HepG2 (cell line): ENCODE results near the gene GDPGP1. TPM values are rescaled to one million over a fixed set of nuclear protein-coding genes. Genes with fewer than 3 reads are reported as not detected.

Experiments
- ATAC-seq: fragments of 200-7000 bp; cut with Tn5 transposase; 3 replicates; pipeline ENCODE4 v1.9.1; 2020; ENCODE audit warnings: mild to moderate bottlenecking, moderate library complexity
- BruUV-seq: library from RNA; stranded (reverse); fragments of 400-500 nt; replicated peaks from 2 replicates; lab custom pipeline; 2021; lab: Mats Ljungman, UMichigan
- CTCF ChIA-PET: fragments of 300-600 bp; formaldehyde crosslinking; extraction: SDS; loops from one replicate; lab custom pipeline; 2021; ENCODE audit warnings: low total read pairs, inconsistent platforms, low intra/inter-chr PET ratio; lab: Yijun Ruan, JAX
- POLR2A ChIA-PET: fragments of 350-600 bp; sonication (Branson Sonifier 250); formaldehyde crosslinking; loops from one replicate; lab custom pipeline; 2020; ENCODE audit warnings: antibody characterized with exemption, inconsistent platforms; lab: Yijun Ruan, JAX
- DNase-seq: peaks from one replicate; pipeline ENCODE4 v3.0.0-alpha.2; 2015; ENCODE audit warnings: low spot score
- FAIRE-seq: peaks from 3 replicates; lab custom pipeline; 2011; peaks lifted over from hg19 to GRCh38; lab: Jason Lieb, UNC
- H2AFZ ChIP-seq: one replicate; pipeline ENCODE4 v1.6.1; 2011; ENCODE audit warnings: low read length, inconsistent platforms
- H3K27ac ChIP-seq: fragments of 300-600 bp; 3 replicates; pipeline ENCODE4 v1.8.0; 2011; ENCODE audit warnings: mixed run types, mild to moderate bottlenecking, mixed read lengths, low read length, inconsistent platforms; ENCODE audit not compliant: insufficient read depth; ENCODE audit errors: extremely low read length
- H3K27me3 ChIP-seq, 2 experiments: fragments of 200-600 bp in 1 of 2; 2 replicates in 1 of 2; 3 replicates in 1 of 2; pipeline versions ENCODE4 v1.6.0 to v1.8.0; 2011; ENCODE audit warnings: low read length in 2 of 2, mild to moderate bottlenecking in 2 of 2, moderate library complexity in 2 of 2, inconsistent platforms in 1 of 2; ENCODE audit not compliant: insufficient read depth in 2 of 2, control insufficient read depth in 1 of 2
- H3K36me3 ChIP-seq, 2 experiments: fragments of 200-600 bp in 1 of 2; replicated peaks in 1 of 2; 2 replicates in 1 of 2; 3 replicates in 1 of 2; pipeline versions ENCODE4 v1.5.1 to v1.8.0; 2011; ENCODE audit warnings: low read length in 2 of 2, inconsistent platforms in 1 of 2; ENCODE audit not compliant: insufficient read depth in 2 of 2, control insufficient read depth in 1 of 2
- H3K4me1 ChIP-seq: 2 replicates; pipeline ENCODE4 v1.5.1; 2012; ENCODE audit warnings: low read length, inconsistent platforms; ENCODE audit not compliant: insufficient read depth
- H3K4me2 ChIP-seq: 2 replicates; pipeline ENCODE4 v1.6.0; 2011; ENCODE audit warnings: low read depth, low read length, inconsistent platforms
- H3K4me3 ChIP-seq, 3 experiments: fragments of 200-600 bp in 1 of 3; sonication (generic), shearing (Covaris generic) in 1 of 3; replicated peaks in 1 of 3; 2 replicates each; pipeline ENCODE4 v1.5.1; 2011 to 2016; ENCODE audit warnings: low read length in 3 of 3, inconsistent platforms in 2 of 3, low read depth in 2 of 3, mild to moderate bottlenecking in 2 of 3, control low read depth in 1 of 3, mixed read lengths in 1 of 3; ENCODE audit not compliant: insufficient read depth in 1 of 3
- H3K79me2 ChIP-seq: one replicate; pipeline ENCODE4 v1.6.1; 2011; ENCODE audit warnings: low read length, inconsistent platforms; ENCODE audit not compliant: insufficient read depth
- H3K9ac ChIP-seq: 2 replicates; pipeline ENCODE4 v1.6.0; 2011; ENCODE audit warnings: mild to moderate bottlenecking, low read depth, low read length, inconsistent platforms; ENCODE audit not compliant: insufficient read depth
- H3K9me3 ChIP-seq: 2 replicates; pipeline ENCODE4 v1.5.1; 2012; ENCODE audit warnings: mild to moderate bottlenecking, low read length
- H4K20me1 ChIP-seq: 2 replicates; pipeline ENCODE4 v1.6.0; 2011; ENCODE audit warnings: inconsistent platforms, mild to moderate bottlenecking, low read length, moderate library complexity; ENCODE audit not compliant: insufficient read depth
- HNF4G ChIP-seq, 2 experiments: sonication (generic) in 1 of 2; formaldehyde crosslinking in 1 of 2; IDR thresholded peaks; 2 replicates each; pipeline versions ENCODE4 v1.4.0 to v1.6.1; 2011 to 2020; ENCODE audit warnings: borderline replicate concordance in 2 of 2, low read depth in 2 of 2, mild to moderate bottlenecking in 2 of 2, low read length in 1 of 2, missing genetic modification reagents in 1 of 2, moderate library complexity in 1 of 2
- KLF13 ChIP-seq: sonication (generic); formaldehyde crosslinking; IDR thresholded peaks from 2 replicates; pipeline ENCODE4 v1.4.0; 2020; ENCODE audit warnings: mild to moderate bottlenecking, missing genetic modification reagents
- MED13 ChIP-seq: sonication (generic); formaldehyde crosslinking; IDR thresholded peaks from 2 replicates; pipeline ENCODE4 v1.5.0; 2020; ENCODE audit warnings: missing genetic modification reagents
- MIER3 ChIP-seq: IDR thresholded peaks from 2 replicates; pipeline ENCODE4 v1.6.1; 2016; ENCODE audit warnings: missing compliant biosample characterization, borderline replicate concordance
- MXD4 ChIP-seq: IDR thresholded peaks from 2 replicates; pipeline ENCODE4 v1.6.1; 2016; ENCODE audit warnings: mild to moderate bottlenecking, missing biosample characterization, missing genetic modification reagents
- NFYC ChIP-seq: IDR thresholded peaks from 2 replicates; pipeline ENCODE4 v1.6.1; 2016; ENCODE audit warnings: missing genetic modification reagents, missing compliant biosample characterization
- RAD21 ChIP-seq: fragments of 450-650 bp; formaldehyde crosslinking; IDR thresholded peaks from 2 replicates; pipeline ENCODE4 v1.5.0; 2020; ENCODE audit warnings: mild to moderate bottlenecking
- SALL1 ChIP-seq: sonication (generic); formaldehyde crosslinking; IDR thresholded peaks from 2 replicates; pipeline ENCODE4 v1.8.0; 2022; ENCODE audit warnings: mild to moderate bottlenecking, missing genetic modification reagents
- SOX13 ChIP-seq, 3 experiments: fragments of 450-650 bp in 1 of 3; sonication (generic) in 1 of 3; formaldehyde crosslinking in 1 of 3; IDR thresholded peaks in 2 of 3; conservative IDR thresholded peaks in 1 of 3; 2 replicates each; pipeline versions ENCODE4 v1.5.0 to v1.6.1; 2016 to 2020; ENCODE audit warnings: antibody characterized with exemption in 1 of 3, mild to moderate bottlenecking in 1 of 3, missing compliant biosample characterization in 1 of 3, missing genetic modification reagents in 1 of 3, moderate library complexity in 1 of 3
- SRY ChIP-seq: sonication (generic); formaldehyde crosslinking; IDR thresholded peaks from 2 replicates; pipeline ENCODE4 v1.8.0; 2022; ENCODE audit warnings: mild to moderate bottlenecking, missing genetic modification reagents
- ZNF501 ChIP-seq: sonication (generic); formaldehyde crosslinking; IDR thresholded peaks from 2 replicates; pipeline ENCODE4 v1.5.1; 2020; ENCODE audit warnings: mild to moderate bottlenecking, moderate library complexity, missing genetic modification reagents
- WGBS: methylation state at CpG from one replicate; pipeline ENCODE4 v1.1.6; 2017; ENCODE audit warnings: low lambda C conversion rate; 5-methylcytosine and 5-hydroxymethylcytosine counted together
- in situ Hi-C: cut with HindIII; loops from 2 replicates; pipeline ENCODE4 v1.10.0; 2017; ENCODE audit warnings: low pct_unique_long_range_greater_than_20kb; ENCODE audit not compliant: extremely low pct_ligation_motif_present
- intact Hi-C: fragments of 100-400 bp; cut with micrococcal nuclease; formaldehyde crosslinking; loops from one replicate; pipeline ENCODE4 v1.10.0; 2022; ENCODE audit not compliant: unreplicated experiment
- polyA plus RNA-seq, 8 experiments: library from polyadenylated mRNA; depleted of rRNA in 3 of 8; stranded (reverse) in 7 of 8; unstranded in 1 of 8; fragments of >200 nt; fragmentation: Illumina TruSeq in 4 of 8; extraction: Trizol in 4 of 8; gene quantifications; 2 replicates each; pipeline versions ENCODE4 v1.2.1 to v1.2.3, GENCODE V29; 2011 to 2016; ENCODE audit warnings: low read depth in 4 of 8, missing spikeins in 1 of 8, mixed read lengths in 1 of 8; ENCODE audit not compliant: insufficient read depth in 1 of 8
- total RNA-seq, 5 experiments: library from RNA; depleted of rRNA; stranded (reverse); fragments of >200 nt; fragmentation: Illumina TruSeq; extraction: Trizol; gene quantifications; 2 replicates each; pipeline ENCODE4 v1.2.3, GENCODE V29; 2016; ENCODE audit warnings: low read depth in 1 of 5
- TF ChIP-seq, protein P1 (sequence below): sonication (generic); formaldehyde crosslinking; IDR thresholded peaks from 2 replicates; pipeline ENCODE4 v1.8.0; 2022; ENCODE audit warnings: mild to moderate bottlenecking, missing genetic modification reagents, moderate library complexity
- TF ChIP-seq, protein P2 (sequence below): IDR thresholded peaks from 2 replicates; pipeline ENCODE4 v1.6.1; 2016; ENCODE audit warnings: low read depth, control low read depth
- TF ChIP-seq, protein P3 (sequence below): sonication (generic); formaldehyde crosslinking; IDR thresholded peaks from 2 replicates; pipeline ENCODE4 v1.5.0; 2020; ENCODE audit warnings: missing genetic modification reagents
- TF ChIP-seq, protein P4 (sequence below): sonication (generic); formaldehyde crosslinking; conservative IDR thresholded peaks from 2 replicates; pipeline ENCODE4 v1.8.1; 2023; ENCODE audit warnings: missing genetic modification reagents

Gene GDPGP1
- total and polyA plus RNA-seq, 2 of the 13 experiments (the other 11 are each of a cell fraction or from before 2014, with no cell fraction given): 1.5 to 4.3 TPM

DNA sequence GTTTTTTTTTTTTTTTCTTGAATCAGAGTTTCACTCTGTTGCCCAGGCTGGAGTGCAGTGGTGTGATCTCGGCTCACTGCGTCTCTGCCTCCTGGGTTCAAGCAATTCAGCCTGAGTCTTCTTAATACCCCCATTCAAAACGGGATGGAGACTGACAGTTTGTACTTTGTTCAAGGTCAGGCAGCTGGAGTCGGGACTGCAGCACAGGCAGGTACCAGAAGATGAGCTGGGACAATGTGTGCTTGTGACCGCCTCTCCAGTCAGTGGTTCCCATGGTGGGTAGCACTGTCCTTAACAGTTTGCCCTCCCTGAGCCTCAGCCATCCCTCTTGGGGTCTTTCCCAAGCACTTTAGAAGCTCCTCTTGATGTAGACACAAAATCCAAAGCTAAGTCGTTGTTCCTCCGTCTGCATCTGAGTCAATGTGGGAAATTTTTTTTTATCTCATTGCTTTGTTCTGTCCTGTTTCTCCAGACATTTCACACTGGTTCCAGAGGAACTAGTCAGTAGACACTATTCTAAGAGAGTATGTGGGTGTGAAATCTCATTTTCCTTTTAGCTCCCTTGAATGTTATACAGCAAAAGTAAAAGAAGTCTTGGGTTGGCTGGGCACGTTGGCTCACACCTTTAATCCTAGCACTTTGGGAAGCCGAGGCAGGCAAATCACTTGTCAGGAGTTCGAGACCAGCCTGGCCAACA, 10.1 kb downstream of the GDPGP1 start (continued):
- TF ChIP-seq, protein P1, sequence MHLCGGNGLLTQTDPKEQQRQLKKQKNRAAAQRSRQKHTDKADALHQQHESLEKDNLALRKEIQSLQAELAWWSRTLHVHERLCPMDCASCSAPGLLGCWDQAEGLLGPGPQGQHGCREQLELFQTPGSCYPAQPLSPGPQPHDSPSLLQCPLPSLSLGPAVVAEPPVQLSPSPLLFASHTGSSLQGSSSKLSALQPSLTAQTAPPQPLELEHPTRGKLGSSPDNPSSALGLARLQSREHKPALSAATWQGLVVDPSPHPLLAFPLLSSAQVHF (CRISPR knock-in tag): no peak
- TF ChIP-seq SRY (CRISPR knock-in tag): no peak
- TF ChIP-seq HNF4G (IDR thresholded peaks at IDR 0.05; ENCODE audit: borderline replicate concordance, low read depth, low read length): 0 out of 2 replicates have a peak, but pooled peaks have one; percentile 22
- no peak for TF ChIP-seq HNF4G (CRISPR knock-in tag; IDR thresholded peaks at IDR 0.05; ENCODE audit: borderline replicate concordance, low read depth)
- TF ChIP-seq SALL1 (CRISPR knock-in tag): 0 out of 2 replicates have a peak, but pooled peaks have one; percentile 25
- no peak for TF ChIP-seq MXD4 (CRISPR knock-in tag)
- TF ChIP-seq, protein P2, sequence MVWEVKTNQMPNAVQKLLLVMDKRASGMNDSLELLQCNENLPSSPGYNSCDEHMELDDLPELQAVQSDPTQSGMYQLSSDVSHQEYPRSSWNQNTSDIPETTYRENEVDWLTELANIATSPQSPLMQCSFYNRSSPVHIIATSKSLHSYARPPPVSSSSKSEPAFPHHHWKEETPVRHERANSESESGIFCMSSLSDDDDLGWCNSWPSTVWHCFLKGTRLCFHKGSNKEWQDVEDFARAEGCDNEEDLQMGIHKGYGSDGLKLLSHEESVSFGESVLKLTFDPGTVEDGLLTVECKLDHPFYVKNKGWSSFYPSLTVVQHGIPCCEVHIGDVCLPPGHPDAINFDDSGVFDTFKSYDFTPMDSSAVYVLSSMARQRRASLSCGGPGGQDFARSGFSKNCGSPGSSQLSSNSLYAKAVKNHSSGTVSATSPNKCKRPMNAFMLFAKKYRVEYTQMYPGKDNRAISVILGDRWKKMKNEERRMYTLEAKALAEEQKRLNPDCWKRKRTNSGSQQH (CRISPR knock-in tag): no peak
- TF ChIP-seq KLF13: no peak

DNA sequence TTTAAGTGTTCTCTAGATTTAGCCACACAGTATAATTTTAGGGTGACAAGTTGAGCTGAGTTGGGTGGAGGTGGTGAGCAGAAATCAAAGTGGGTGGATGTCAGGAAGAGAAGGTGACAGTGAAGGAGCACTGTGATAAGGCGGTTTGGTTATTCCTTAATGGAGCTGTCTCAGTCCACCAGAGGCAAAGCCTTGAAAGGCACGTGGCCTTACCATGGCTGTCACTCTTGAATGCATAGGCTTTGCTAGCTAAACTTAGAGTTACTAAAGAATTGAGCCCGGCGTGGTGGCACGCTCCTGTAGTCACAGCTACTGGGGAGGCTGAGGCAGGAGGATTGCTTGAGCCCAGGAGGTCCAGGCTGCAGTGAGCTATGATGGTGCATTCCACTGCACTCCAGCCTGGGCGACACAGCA, 14.8 kb downstream of the GDPGP1 start:
- Histone ChIP-seq H3K4me3 (no peak overlapping the region; a peak in 1 of 6 replicates), H3K36me3 (no peaks in the 10 kb centered on the region), H3K79me2 (no peaks in the 10 kb centered on the region), H3K9ac (no peak overlapping the region), H4K20me1 (no peaks in the 10 kb centered on the region), H3K27ac (peak overlapping the region; percentile 60), H2AFZ (no peak overlapping the region), H3K4me2 (peak overlapping the region; percentile 97), H3K27me3 (no peaks in the 10 kb centered on the region), H3K9me3 (no peaks in the 10 kb centered on the region), H3K4me1 (peaks cover 60% of the 10 kb centered on the region)
- POLR2A ChIA-PET: interaction anchor here (0.7 to 3.5 kb wide), 10 partner anchors 10 to 139 kb away, joined by 3 to 50 read pairs (median 8); partner anchors contain the start of genes CIB1, GDPGP1, IQGAP1 and NGRN
- ATAC-seq (peak; percentile 7; the same call in 2 of the 3 replicates), DNase-seq (no peak), FAIRE-seq (no peak)
- in situ Hi-C loops (no loop called here), intact Hi-C loops (loop anchor here (1.0 to 2.0 kb wide), 2 partner anchors 14 to 16 kb away; partner anchors contain the start of genes GDPGP1 and NGRN)
- CTCF ChIA-PET: no interaction called here
- WGBS: 81% methylated on average over 6 of the region's 6 CpGs
- BruUV-seq: no TSS peak
- 0 out of 2 replicates have a peak, but pooled peaks have one; percentile 16 for TF ChIP-seq SOX13 (IDR thresholded peaks at IDR 0.05)
- no peak for TF ChIP-seq SOX13 (CRISPR knock-in tag; conservative IDR thresholded peaks at IDR 0.05 in 1 of 2, IDR thresholded peaks at IDR 0.05 in 1 of 2)
- no peak for TF ChIP-seq RAD21 (CRISPR knock-in tag)
- TF ChIP-seq, protein P3, sequence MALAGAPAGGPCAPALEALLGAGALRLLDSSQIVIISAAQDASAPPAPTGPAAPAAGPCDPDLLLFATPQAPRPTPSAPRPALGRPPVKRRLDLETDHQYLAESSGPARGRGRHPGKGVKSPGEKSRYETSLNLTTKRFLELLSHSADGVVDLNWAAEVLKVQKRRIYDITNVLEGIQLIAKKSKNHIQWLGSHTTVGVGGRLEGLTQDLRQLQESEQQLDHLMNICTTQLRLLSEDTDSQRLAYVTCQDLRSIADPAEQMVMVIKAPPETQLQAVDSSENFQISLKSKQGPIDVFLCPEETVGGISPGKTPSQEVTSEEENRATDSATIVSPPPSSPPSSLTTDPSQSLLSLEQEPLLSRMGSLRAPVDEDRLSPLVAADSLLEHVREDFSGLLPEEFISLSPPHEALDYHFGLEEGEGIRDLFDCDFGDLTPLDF: no peak
- TF ChIP-seq NFYC (CRISPR knock-in tag): no peak
- TF ChIP-seq, protein P1 (CRISPR knock-in tag): 0 out of 2 replicates have a peak, but pooled peaks have one; percentile 4
- no peak for TF ChIP-seq MIER3
- TF ChIP-seq, protein P4, sequence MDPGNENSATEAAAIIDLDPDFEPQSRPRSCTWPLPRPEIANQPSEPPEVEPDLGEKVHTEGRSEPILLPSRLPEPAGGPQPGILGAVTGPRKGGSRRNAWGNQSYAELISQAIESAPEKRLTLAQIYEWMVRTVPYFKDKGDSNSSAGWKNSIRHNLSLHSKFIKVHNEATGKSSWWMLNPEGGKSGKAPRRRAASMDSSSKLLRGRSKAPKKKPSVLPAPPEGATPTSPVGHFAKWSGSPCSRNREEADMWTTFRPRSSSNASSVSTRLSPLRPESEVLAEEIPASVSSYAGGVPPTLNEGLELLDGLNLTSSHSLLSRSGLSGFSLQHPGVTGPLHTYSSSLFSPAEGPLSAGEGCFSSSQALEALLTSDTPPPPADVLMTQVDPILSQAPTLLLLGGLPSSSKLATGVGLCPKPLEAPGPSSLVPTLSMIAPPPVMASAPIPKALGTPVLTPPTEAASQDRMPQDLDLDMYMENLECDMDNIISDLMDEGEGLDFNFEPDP (CRISPR knock-in tag): peak; percentile 66; the same call in 1 of the 2 replicates
- TF ChIP-seq MED13 (CRISPR knock-in tag): no peak
- 0 out of 2 replicates have a peak, but pooled peaks have one; percentile 4 for TF ChIP-seq ZNF501 (CRISPR knock-in tag)
